CD14-positive monocyte (primary cell): ENCODE data around the gene FRZB. TPM values are rescaled to one million over a fixed set of nuclear protein-coding genes. Genes with fewer than 3 reads are reported as not detected.

Experiments used
- DNase-seq, 3 donors: peaks; one replicate each; pipeline ENCODE4 v3.0.0-alpha.2; 2011 to 2022
- H2AFZ ChIP-seq: 2 replicates; pipeline ENCODE4 v1.6.0; 2012; ENCODE audit warnings: mild to moderate bottlenecking, low read depth, low read length, inconsistent platforms; ENCODE audit not compliant: insufficient read depth, poor library complexity, severe bottlenecking
- H3K27ac ChIP-seq, 2 donors: 1 replicate in 1 of 2; 2 replicates in 1 of 2; pipeline ENCODE4 v1.5.1; 2012 to 2013; ENCODE audit warnings: low read length in 2 of 2, control low read depth in 1 of 2, inconsistent platforms in 1 of 2, low read depth in 1 of 2, mild to moderate bottlenecking in 1 of 2
- H3K27me3 ChIP-seq, 2 donors: one replicate each; pipeline versions ENCODE4 v1.6.0 to v1.6.1; 2011 to 2013; ENCODE audit warnings: low read length in 2 of 2; ENCODE audit not compliant: control insufficient read depth in 2 of 2, insufficient read depth in 2 of 2
- H3K36me3 ChIP-seq, 2 donors: replicated peaks in 1 of 2; 1 replicate in 1 of 2; 2 replicates in 1 of 2; pipeline versions ENCODE4 v1.5.1 to v1.6.1; 2012 to 2013; ENCODE audit warnings: low read length in 2 of 2, control low read depth in 1 of 2, inconsistent platforms in 1 of 2, mild to moderate bottlenecking in 1 of 2; ENCODE audit not compliant: insufficient read depth in 2 of 2, control insufficient read depth in 1 of 2
- H3K4me1 ChIP-seq, 2 donors: 1 replicate in 1 of 2; 2 replicates in 1 of 2; pipeline versions ENCODE4 v1.5.1 to v1.6.1; 2012 to 2013; ENCODE audit warnings: low read length in 2 of 2, control low read depth in 1 of 2, inconsistent platforms in 1 of 2, mild to moderate bottlenecking in 1 of 2, moderate library complexity in 1 of 2; ENCODE audit not compliant: insufficient read depth in 2 of 2, control insufficient read depth in 1 of 2
- H3K4me2 ChIP-seq: replicated peaks from 2 replicates; pipeline ENCODE3; 2012; ENCODE audit warnings: low read length, moderate library complexity, mild to moderate bottlenecking; ENCODE audit not compliant: poor library complexity, severe bottlenecking; ENCODE audit errors: extremely low read depth
- H3K4me3 ChIP-seq, 3 experiments: fragments of 200-600 bp in 1 of 3; sonication (generic) in 1 of 3; replicated peaks in 1 of 3; 1 replicate in 2 of 3; 2 replicates in 1 of 3; pipeline ENCODE4 v1.5.1; 2011 to 2013; ENCODE audit warnings: low read length in 3 of 3, mild to moderate bottlenecking in 3 of 3, control low read depth in 2 of 3, low read depth in 2 of 3, inconsistent platforms in 1 of 3, moderate library complexity in 1 of 3
- H3K79me2 ChIP-seq: 2 replicates; pipeline ENCODE4 v1.6.0; 2012; ENCODE audit warnings: mild to moderate bottlenecking, control low read depth, inconsistent platforms, low read length, moderate library complexity; ENCODE audit not compliant: insufficient read depth
- H3K9ac ChIP-seq: 2 replicates; pipeline ENCODE4 v1.6.0; 2017; ENCODE audit warnings: low read length, mild to moderate bottlenecking; ENCODE audit not compliant: insufficient read depth, poor library complexity, severe bottlenecking
- H3K9me3 ChIP-seq, 2 donors: replicated peaks in 1 of 2; 1 replicate in 1 of 2; 2 replicates in 1 of 2; pipeline versions ENCODE4 v1.5.1 to v1.6.1; 2012 to 2013; ENCODE audit warnings: low read length in 2 of 2, control low read depth in 1 of 2; ENCODE audit not compliant: control insufficient read depth in 1 of 2, insufficient read depth in 1 of 2
- H4K20me1 ChIP-seq: 2 replicates; pipeline ENCODE4 v1.6.0; 2012; ENCODE audit warnings: mild to moderate bottlenecking, low read length, control low read depth, moderate library complexity; ENCODE audit not compliant: insufficient read depth
- H3K27ac Mint-ChIP-seq, 7 donors: one replicate each; pipeline ENCODE4 v1.8.0; 2020; ENCODE audit warnings: mild to moderate bottlenecking in 7 of 7, mixed read lengths in 7 of 7, moderate library complexity in 6 of 7, inconsistent platforms in 2 of 7
- H3K27me3 Mint-ChIP-seq, 3 donors: one replicate each; pipeline ENCODE4 v1.8.0; 2021 to 2022; ENCODE audit warnings: low read depth in 3 of 3, mild to moderate bottlenecking in 3 of 3, mixed read lengths in 3 of 3, moderate library complexity in 3 of 3, inconsistent platforms in 1 of 3
- H3K36me3 Mint-ChIP-seq, 2 donors: one replicate each; pipeline ENCODE4 v1.8.0; 2020; ENCODE audit warnings: mixed read lengths in 2 of 2, inconsistent platforms in 1 of 2, mild to moderate bottlenecking in 1 of 2
- H3K4me1 Mint-ChIP-seq: one replicate; pipeline ENCODE4 v1.8.0; 2020; ENCODE audit warnings: mild to moderate bottlenecking, mixed read lengths
- H3K4me3 Mint-ChIP-seq, 2 donors: one replicate each; pipeline ENCODE4 v1.8.0; 2020; ENCODE audit warnings: mild to moderate bottlenecking in 2 of 2, mixed read lengths in 2 of 2, moderate library complexity in 1 of 2
- H3K9me3 Mint-ChIP-seq, 7 donors: one replicate each; pipeline ENCODE4 v1.8.0; 2020 to 2022; ENCODE audit warnings: mixed read lengths in 7 of 7, mild to moderate bottlenecking in 6 of 7, moderate library complexity in 6 of 7, inconsistent platforms in 2 of 7
- CTCF ChIP-seq: fragments of 200-600 bp; IDR thresholded peaks from one replicate; pipeline ENCODE4 v1.8.0; 2022; ENCODE audit warnings: antibody characterized with exemption, mild to moderate bottlenecking
- WGBS: methylation state at CpG from one replicate; pipeline ENCODE4 v1.1.5; 2013; ENCODE audit warnings: missing lambda C conversion rate; ENCODE audit not compliant: insufficient coverage; 5-methylcytosine and 5-hydroxymethylcytosine counted together
- intact Hi-C, 2 donors: fragments of 100-400 bp; cut with micrococcal nuclease; formaldehyde crosslinking; loops; one replicate each; pipeline versions ENCODE4 v1.15.0 to v1.15.1; 2023
- polyA plus RNA-seq, 3 donors: library from polyadenylated mRNA; depleted of rRNA in 1 of 3; unstranded in 2 of 3; stranded (reverse) in 1 of 3; fragments of 300-500 nt in 2 of 3; fragments of >200 nt in 1 of 3; fragmentation: Illumina TruSeq in 2 of 3; gene quantifications; 1 replicate in 2 of 3; 2 replicates in 1 of 3; pipeline ENCODE4 v1.2.3, GENCODE V29; 2012 to 2021

FRZB gene
- polyA plus RNA-seq, 3 donors = not detected

GRCh38 chr2:182901748-182902147, 35.3 kb upstream of the FRZB start:
- Histone ChIP-seq H3K4me2 (no peak overlapping the region), H3K9me3 (no peaks in the 10 kb centered on the region), H3K27me3 (no peaks in the 10 kb centered on the region), H3K4me3 (no peak overlapping the region), H3K4me1 (no peaks in the 10 kb centered on the region), H4K20me1 (no peaks in the 10 kb centered on the region), H2AFZ (no peak overlapping the region), H3K36me3 (no peaks in the 10 kb centered on the region), H3K79me2 (no peaks in the 10 kb centered on the region), H3K27ac (no peak overlapping the region), H3K9ac (no peak overlapping the region)
- Mint-ChIP-seq H3K4me1 (no peaks in the 10 kb centered on the region), H3K9me3 (peaks cover 0 to 5% (median 3%) of the 10 kb centered on the region in 7 donors), H3K27me3 (peaks cover 0 to 3% (median 3%) of the 10 kb centered on the region in 3 donors), H3K27ac (no peak overlapping the region), H3K36me3 (no peaks in the 10 kb centered on the region), H3K4me3 (no peak overlapping the region)
- no peak for TF ChIP-seq CTCF
- WGBS = 100% methylated on average over 4 of the region's 6 CpGs
- intact Hi-C loops = no loop called here
- DNase-seq = no peak

- no peak overlapping the region for H3K27ac ChIP-seq
- H3K4me2 ChIP-seq = no peak overlapping the region
- 43% methylated on average over 1 of the region's 1 CpG for WGBS
- H3K27me3 Mint-ChIP-seq = peaks cover 0 to 3% (median 3%) of the 10 kb centered on the region in 3 donors
- no peaks in the 10 kb centered on the region for H3K4me1 Mint-ChIP-seq
- DNase-seq = no peak
- no peaks in the 10 kb centered on the region for H3K36me3 Mint-ChIP-seq
- H3K4me1 ChIP-seq = no peaks in the 10 kb centered on the region
- TF ChIP-seq CTCF = no peak
- H3K27ac Mint-ChIP-seq = no peak overlapping the region
- no peaks in the 10 kb centered on the region for H3K79me2 ChIP-seq
- no peak overlapping the region for H2AFZ ChIP-seq
- no peaks in the 10 kb centered on the region for H4K20me1 ChIP-seq
- no peak overlapping the region for H3K4me3 ChIP-seq
- intact Hi-C loops = no loop called here
- peaks cover 0 to 15% (median 5%) of the 10 kb centered on the region in 7 donors for H3K9me3 Mint-ChIP-seq
- no peak overlapping the region for H3K4me3 Mint-ChIP-seq
- no peaks in the 10 kb centered on the region for H3K27me3 ChIP-seq
- H3K36me3 ChIP-seq = no peaks in the 10 kb centered on the region
- H3K9ac ChIP-seq = no peak overlapping the region
- H3K9me3 ChIP-seq = peaks cover 5% of the 10 kb centered on the region in 2 donors
Measured at GRCh38 chr2:182898718-182899117, 32.3 kb upstream of the FRZB start.
